DMS 273 treated with DMSO at 0.1 percent for 48 hours (cell line): ENCODE results near the gene RASGRF2.
"Not testable (repeated sequence)": the region's sequence is repeated elsewhere in the genome, so short reads cannot be mapped to it uniquely, and the experiment has no call there.

Experiments
- DNase-seq: peaks from one replicate; lab custom pipeline; 2025; lab: John Stamatoyannopoulos, UW

Gene RASGRF2

DNA sequence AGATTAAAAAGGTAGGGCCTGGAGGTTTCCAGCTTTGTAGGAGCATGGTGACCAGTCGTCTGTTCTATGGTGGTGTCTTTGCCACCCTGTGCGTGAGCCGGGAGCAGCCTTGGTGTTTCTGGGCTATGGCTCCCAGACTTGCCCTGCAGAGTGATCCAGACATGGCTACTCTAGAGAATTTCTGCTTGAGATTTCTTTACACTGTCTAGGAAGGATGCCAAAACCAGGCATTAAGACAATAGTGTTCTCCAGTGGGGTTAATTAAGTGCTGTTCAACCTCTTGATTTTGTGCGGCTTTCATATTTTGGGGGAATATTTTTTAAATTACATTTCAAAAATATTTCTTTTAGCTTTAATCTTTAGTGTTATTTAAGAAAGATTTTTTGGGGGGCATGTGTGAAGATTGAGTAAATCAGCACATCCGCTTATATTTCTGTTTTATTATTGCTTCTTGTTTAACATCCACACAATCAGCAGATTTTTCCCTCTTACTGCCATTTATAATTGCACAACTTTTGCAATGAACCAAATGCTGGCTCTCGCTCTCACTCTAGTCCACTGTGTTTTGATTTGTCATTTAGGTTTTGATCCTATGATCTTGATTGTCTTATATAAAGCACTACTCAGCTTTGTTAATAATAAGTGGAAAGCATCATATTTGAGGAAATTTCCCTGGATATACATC, 110.5 kb downstream of the RASGRF2 start:
- no peak for DNase-seq

DNA sequence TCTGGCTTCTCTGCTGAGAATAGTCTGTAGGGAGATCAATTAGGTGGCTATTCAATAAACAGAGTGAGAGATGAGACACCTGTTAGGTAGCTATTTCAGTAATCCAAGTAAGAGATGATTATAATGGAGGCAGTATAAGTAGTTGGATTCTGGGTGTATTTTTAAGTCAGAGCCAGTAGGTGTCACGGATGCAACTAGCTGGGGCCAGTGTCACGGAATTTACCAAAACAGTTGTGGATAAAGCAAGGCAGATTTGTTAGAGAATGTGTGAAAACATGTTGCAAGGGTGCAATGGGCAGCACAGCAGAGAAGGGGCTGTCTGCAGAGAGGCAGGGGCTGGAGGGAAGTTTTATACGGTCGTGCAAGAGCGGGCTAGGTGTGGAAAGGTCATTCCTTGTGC, 114.9 kb downstream of the RASGRF2 start:
- DNase-seq: no peak

- DNase-seq: no peak
Observed at GRCh38 chr5:81077105-81077504, 116.9 kb downstream of the RASGRF2 start.

- no peak for DNase-seq
Observed at GRCh38 chr5:81078930-81079329, 118.8 kb downstream of the RASGRF2 start.

- DNase-seq: no peak
Observed at GRCh38 chr5:81080809-81081460, 120.8 kb downstream of the RASGRF2 start.

DNA sequence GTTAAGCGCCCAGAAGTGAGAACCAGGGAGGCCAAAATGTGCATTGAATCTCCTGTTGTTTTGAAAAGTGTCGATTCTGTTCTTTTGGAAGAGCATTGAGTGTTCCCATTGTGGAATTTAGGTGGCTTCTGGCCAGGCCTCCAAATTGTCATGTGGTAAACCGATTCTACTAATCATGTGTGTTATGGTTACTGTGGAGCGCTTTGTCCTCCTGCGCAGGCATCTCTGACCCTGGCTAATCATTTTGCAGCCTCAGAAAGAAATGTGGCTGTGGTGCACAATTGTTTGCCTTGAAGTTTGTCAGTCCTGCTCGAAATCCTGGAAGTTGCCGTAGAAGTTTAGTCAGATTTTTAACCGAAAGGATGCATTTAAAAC, 121.3 kb downstream of the RASGRF2 start:
- no peak for DNase-seq

- no peak for DNase-seq
Observed at GRCh38 chr5:81086881-81087281, 126.7 kb downstream of the RASGRF2 start.

- DNase-seq: no peak
Observed at GRCh38 chr5:81091199-81091598, 131.0 kb downstream of the RASGRF2 start.

- DNase-seq: no peak
Observed at GRCh38 chr5:81093536-81094196, 133.5 kb downstream of the RASGRF2 start.

DNA sequence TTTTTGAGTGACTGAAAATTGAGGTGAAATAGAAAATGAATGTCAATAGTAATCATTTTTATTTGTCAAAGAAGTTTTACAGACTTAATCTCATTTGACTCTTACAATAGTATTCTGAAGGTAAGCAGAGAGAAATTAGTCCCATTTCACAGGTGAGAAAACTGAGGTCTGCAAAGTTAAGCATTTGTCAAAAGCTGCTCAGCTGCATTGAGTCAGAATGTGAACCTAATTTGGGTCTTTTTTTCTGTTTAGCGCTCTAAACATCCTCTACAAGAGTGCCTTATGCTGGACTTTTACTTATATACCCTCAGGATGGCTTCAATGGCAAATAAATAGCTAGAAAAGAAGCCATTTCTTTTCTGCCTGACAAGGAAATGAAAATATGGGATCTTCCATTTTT, 135.7 kb downstream of the RASGRF2 start:
- no peak for DNase-seq

DNA sequence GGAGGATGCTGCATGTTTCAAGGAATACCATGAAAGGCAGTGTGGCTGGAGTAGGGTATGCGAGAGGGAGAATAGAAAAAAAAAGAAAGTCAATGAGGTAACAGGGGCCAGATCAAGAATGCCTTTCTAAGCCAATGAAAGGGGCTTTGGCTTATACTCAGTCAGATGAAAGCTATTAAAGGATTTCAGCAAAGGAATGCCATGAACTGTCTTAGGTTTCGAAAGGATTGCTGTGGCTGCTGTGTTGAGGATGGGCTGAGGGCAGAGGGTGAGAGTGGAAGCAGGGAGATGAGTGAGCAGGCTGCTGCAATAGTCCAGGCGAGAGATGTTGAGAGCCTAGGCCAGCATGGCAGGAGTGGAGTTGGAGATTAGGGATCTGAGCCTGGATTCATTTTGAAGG, 137.6 kb downstream of the RASGRF2 start:
- no peak for DNase-seq

DNA sequence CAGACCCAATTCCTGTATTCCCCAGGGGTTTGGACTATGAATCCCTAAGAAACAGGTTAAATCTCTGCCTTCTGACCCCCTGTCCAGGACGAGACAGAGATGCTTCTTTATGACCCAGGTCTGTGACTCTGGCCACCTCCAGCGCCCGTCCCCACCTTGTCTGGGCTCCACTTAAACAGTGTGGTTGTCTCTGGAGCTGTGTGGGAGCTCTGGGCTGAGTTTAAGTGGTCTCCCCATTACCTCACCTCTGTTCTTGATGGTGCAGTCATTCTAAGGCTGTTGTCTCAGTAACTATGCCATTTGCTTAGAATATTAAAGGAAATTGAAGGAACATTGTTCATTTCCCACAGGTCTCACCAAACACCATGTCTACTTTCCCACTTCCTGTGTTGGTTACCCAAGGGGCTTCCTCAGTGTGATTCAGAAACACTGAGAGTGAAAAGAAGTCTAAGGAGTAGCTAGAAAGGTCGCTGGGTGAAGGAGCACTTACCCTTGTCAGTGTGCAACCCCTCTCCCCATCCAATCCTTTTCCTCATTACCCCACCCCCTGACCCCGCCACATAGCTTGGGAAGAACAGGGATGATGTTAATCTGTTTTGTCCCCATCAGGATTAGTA, 145.2 kb downstream of the RASGRF2 start:
- DNase-seq: no peak

- no peak for DNase-seq
Observed at GRCh38 chr5:81115261-81115660, 155.1 kb downstream of the RASGRF2 start.

- no peak for DNase-seq
Observed at GRCh38 chr5:81117566-81117965, 157.4 kb downstream of the RASGRF2 start.

DNA sequence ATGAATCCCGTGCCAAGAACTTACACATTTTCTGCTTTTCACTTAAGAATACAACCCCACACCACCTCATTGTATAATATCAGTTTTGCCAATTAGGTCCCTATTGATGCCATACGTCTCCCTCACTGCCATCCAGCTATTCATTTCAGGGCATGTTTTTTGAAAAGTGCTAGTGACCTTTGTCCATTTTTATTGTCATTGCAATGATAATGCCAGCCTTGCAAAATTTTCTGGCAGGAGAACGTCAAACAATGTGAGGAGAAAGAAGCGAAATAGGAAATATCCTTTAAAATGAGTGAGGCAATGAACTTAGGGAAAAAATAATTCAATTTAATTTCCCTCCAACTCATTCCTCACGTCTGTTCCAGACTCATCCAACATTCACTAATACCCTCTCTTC, 161.1 kb downstream of the RASGRF2 start:
- no peak for DNase-seq

- no peak for DNase-seq
Observed at GRCh38 chr5:81121836-81122630, 161.9 kb downstream of the RASGRF2 start.

GRCh38 chr5:81124689-81125088, 164.5 kb downstream of the RASGRF2 start:
- not testable (repeated sequence) for DNase-seq

DNA sequence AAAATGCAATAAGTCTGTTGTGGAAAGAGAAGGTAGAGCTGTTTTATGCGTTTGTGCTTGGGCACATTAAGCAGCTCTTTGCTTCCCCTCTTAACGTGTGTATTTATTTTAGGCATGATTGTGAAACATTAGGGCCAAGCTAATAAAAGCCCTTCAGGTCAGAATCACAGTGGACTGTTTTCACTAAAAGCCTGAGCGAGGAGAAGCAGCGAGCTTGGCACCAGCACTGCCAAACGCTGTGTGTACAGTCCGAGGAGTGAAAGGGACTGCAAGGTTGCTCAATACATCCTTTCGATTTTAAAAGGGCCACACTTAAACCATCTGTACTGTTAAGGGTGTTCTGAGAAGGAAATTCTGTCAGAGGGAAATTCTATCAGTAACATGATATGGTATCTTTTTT, 165.8 kb downstream of the RASGRF2 start:
- DNase-seq: no peak

DNA sequence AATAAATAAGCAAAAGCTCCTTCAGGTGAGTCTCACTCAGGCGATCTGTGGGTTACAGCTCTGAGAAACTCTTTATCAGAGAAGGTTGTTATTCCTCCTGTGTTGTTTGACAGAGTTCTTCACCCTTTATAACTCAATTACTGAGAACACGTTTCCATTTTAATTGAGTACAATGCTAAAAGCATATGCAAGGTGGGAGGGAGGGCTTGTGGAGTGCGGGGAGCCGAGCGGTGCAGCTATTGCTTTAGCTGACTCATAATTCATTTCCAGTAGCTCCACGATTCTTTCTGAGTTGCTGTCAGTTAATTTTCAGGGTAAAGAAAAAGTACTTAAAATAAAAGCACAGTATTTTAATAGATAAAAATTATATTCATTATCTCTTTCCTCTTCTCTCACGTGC, 168.3 kb downstream of the RASGRF2 start:
- no peak for DNase-seq

DNA sequence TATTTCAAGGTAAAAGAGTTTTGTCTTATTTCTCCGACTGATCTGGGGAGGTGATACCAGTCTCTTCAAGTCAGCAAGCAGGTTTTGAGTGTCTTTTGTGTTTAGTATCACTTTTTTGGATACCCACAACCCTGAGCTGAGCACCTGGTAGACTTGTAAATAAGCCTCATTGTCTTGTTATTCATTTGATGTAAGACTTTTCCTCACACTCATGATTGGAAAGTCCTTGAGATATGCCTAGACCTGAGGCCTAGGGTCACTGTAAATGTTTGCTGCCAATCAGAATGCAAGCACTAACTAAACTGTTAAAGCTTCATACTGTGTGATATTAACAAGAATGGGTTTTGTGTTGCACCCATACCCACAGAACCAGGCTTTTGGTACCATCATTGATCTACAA, 172.2 kb downstream of the RASGRF2 start:
- DNase-seq: no peak

- no peak for DNase-seq
Observed at GRCh38 chr5:81134066-81134465, 173.9 kb downstream of the RASGRF2 start.

- DNase-seq: no peak
Observed at GRCh38 chr5:81134566-81134965, 174.4 kb downstream of the RASGRF2 start.
